ENCODE data around the gene BTNL3. TPM values are rescaled to one million over a fixed set of nuclear protein-coding genes. Genes with fewer than 3 reads are reported as not detected.

The BTNL3 gene
- total and polyA plus RNA-seq, 9 of the 15 experiments (the other 6 are each of a cell fraction or from before 2014, with no cell fraction given): 0.03 to 0.44 (median 0.04) TPM; not detected in 4

GRCh38 chr5:181042036-181042713, 53.5 kb downstream of the BTNL3 start (continued):
- TF ChIP-seq, protein P1, sequence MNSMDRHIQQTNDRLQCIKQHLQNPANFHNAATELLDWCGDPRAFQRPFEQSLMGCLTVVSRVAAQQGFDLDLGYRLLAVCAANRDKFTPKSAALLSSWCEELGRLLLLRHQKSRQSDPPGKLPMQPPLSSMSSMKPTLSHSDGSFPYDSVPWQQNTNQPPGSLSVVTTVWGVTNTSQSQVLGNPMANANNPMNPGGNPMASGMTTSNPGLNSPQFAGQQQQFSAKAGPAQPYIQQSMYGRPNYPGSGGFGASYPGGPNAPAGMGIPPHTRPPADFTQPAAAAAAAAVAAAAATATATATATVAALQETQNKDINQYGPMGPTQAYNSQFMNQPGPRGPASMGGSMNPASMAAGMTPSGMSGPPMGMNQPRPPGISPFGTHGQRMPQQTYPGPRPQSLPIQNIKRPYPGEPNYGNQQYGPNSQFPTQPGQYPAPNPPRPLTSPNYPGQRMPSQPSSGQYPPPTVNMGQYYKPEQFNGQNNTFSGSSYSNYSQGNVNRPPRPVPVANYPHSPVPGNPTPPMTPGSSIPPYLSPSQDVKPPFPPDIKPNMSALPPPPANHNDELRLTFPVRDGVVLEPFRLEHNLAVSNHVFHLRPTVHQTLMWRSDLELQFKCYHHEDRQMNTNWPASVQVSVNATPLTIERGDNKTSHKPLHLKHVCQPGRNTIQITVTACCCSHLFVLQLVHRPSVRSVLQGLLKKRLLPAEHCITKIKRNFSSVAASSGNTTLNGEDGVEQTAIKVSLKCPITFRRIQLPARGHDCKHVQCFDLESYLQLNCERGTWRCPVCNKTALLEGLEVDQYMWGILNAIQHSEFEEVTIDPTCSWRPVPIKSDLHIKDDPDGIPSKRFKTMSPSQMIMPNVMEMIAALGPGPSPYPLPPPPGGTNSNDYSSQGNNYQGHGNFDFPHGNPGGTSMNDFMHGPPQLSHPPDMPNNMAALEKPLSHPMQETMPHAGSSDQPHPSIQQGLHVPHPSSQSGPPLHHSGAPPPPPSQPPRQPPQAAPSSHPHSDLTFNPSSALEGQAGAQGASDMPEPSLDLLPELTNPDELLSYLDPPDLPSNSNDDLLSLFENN (IDR thresholded peaks at IDR 0.05; ENCODE audit: low read depth in 2 of 2, low read length in 2 of 2): no peak

DNA sequence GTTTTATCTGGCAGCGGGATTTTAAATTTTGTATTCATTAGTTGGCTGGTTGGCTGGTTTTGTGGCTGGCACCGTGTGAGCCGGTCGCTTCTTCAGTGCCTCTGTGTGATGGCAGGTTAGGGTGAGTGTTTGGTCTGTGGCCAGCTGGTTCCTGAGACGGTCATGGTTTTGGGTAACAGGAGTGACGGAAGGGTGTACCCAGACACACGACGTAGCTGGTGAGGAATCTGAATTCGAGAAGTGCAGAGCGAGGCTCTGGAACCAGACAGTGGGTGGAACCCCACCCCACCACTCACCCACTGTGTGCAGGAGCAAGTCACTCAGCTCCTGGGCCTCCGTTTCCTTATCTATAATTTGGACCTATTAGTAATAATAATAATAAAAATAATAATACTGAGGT, 54.1 kb downstream of the BTNL3 start:
- no peak overlapping the region for H2AFZ ChIP-seq (ENCODE audit: low read depth, low read length)
- ChIA-PET CTCF (ENCODE audit: low intra/inter-chr PET ratio) (interaction anchor here (0.7 to 2.1 kb wide), 2 partner anchors 11 to 116 kb away, joined by 3 to 8 read pairs; no protein-coding TSS in a partner anchor), POLR2A (interaction anchor here (2.8 kb wide), 1 partner anchor 15 kb away, joined by 10 read pairs; no protein-coding TSS in a partner anchor)
- H4K20me1 ChIP-seq (replicated peaks; ENCODE audit: control insufficient read depth, insufficient read depth, low read length): no peaks in the 10 kb centered on the region
- H3K27ac ChIP-seq (ENCODE audit: extremely low read depth, low read depth, low read length): no peak overlapping the region
- in situ Hi-C loops (cut with MboI) (no loop called here), intact Hi-C loops (cut with micrococcal nuclease) (loop anchor here (5.0 kb wide), 1 partner anchor 115 kb away; no protein-coding TSS in a partner anchor)
- no peak overlapping the region for H3K4me3 ChIP-seq
- DNase-seq (ENCODE audit: extremely low read depth in 1 of 4, low spot score in 3 of 4): no peak
- ATAC-seq: no peak
- H3K9me3 ChIP-seq (replicated peaks; ENCODE audit: control insufficient read depth, insufficient read depth, low read depth, low read length): no peaks in the 10 kb centered on the region
- H3K79me2 ChIP-seq (ENCODE audit: control insufficient read depth, insufficient read depth, low read length): no peaks in the 10 kb centered on the region
- no TSS peak for BruUV-seq (replicated peaks)
- 59% methylated on average over 10 of the region's 11 CpGs for WGBS (ENCODE audit: insufficient coverage, low coverage, missing lambda C conversion rate)
- peak; percentile 11 for FAIRE-seq
- no peak overlapping the region for H3K4me2 ChIP-seq (ENCODE audit: insufficient read depth, low read length)
- no peaks in the 10 kb centered on the region for H3K9me1 ChIP-seq (ENCODE audit: control insufficient read depth, insufficient read depth, low read length)
- H3K36me3 ChIP-seq (ENCODE audit: control insufficient read depth, insufficient read depth, low read length): no peaks in the 10 kb centered on the region
- H3K9ac ChIP-seq (ENCODE audit: insufficient read depth in 1 of 2, low read depth in 2 of 2, low read length in 2 of 2): no peak overlapping the region
- peaks cover 5 to 29% of the 10 kb centered on the region in 2 experiments; a peak in 4 of 5 replicates for H3K4me1 ChIP-seq (replicated peaks in 1 of 2; ENCODE audit: control insufficient read depth in 2 of 2, insufficient read depth in 2 of 2, low read length in 2 of 2)
- H3K27me3 ChIP-seq (ENCODE audit: control insufficient read depth in 2 of 2, insufficient read depth in 2 of 2, low read length in 2 of 2): peaks cover 0 to 4% of the 10 kb centered on the region in 2 experiments; a peak in 2 of 5 replicates
- TF ChIP-seq JUN (IDR thresholded peaks at IDR 0.05; ENCODE audit: borderline replicate concordance, low read depth, low read length) (no peak), JUN (CRISPR knock-in tag; IDR thresholded peaks at IDR 0.05; ENCODE audit: borderline replicate concordance) (no peak), GTF2F1 (IDR thresholded peaks at IDR 0.05; ENCODE audit: low read depth, low read length) (no peak), HIVEP1 (CRISPR knock-in tag; IDR thresholded peaks at IDR 0.05) (no peak)
- TF ChIP-seq, protein P2, sequence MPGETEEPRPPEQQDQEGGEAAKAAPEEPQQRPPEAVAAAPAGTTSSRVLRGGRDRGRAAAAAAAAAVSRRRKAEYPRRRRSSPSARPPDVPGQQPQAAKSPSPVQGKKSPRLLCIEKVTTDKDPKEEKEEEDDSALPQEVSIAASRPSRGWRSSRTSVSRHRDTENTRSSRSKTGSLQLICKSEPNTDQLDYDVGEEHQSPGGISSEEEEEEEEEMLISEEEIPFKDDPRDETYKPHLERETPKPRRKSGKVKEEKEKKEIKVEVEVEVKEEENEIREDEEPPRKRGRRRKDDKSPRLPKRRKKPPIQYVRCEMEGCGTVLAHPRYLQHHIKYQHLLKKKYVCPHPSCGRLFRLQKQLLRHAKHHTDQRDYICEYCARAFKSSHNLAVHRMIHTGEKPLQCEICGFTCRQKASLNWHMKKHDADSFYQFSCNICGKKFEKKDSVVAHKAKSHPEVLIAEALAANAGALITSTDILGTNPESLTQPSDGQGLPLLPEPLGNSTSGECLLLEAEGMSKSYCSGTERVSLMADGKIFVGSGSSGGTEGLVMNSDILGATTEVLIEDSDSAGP (CRISPR knock-in tag; IDR thresholded peaks at IDR 0.05): no peak
- TF ChIP-seq, protein P3, sequence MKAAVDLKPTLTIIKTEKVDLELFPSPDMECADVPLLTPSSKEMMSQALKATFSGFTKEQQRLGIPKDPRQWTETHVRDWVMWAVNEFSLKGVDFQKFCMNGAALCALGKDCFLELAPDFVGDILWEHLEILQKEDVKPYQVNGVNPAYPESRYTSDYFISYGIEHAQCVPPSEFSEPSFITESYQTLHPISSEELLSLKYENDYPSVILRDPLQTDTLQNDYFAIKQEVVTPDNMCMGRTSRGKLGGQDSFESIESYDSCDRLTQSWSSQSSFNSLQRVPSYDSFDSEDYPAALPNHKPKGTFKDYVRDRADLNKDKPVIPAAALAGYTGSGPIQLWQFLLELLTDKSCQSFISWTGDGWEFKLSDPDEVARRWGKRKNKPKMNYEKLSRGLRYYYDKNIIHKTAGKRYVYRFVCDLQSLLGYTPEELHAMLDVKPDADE (conservative IDR thresholded peaks at IDR 0.05; ENCODE audit: control insufficient read depth, low read depth, low read length): no peak
- TF ChIP-seq, protein P4, sequence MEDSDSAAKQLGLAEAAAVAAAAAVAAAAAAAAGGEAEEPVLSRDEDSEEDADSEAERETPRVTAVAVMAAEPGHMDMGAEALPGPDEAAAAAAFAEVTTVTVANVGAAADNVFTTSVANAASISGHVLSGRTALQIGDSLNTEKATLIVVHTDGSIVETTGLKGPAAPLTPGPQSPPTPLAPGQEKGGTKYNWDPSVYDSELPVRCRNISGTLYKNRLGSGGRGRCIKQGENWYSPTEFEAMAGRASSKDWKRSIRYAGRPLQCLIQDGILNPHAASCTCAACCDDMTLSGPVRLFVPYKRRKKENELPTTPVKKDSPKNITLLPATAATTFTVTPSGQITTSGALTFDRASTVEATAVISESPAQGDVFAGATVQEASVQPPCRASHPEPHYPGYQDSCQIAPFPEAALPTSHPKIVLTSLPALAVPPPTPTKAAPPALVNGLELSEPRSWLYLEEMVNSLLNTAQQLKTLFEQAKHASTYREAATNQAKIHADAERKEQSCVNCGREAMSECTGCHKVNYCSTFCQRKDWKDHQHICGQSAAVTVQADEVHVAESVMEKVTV (CRISPR knock-in tag; IDR thresholded peaks at IDR 0.05): no peak
